Stimulated activated CD4-positive, alpha-beta T cell treated with anti-CD3 and anti-CD28 coated beads, Interleukin-15, amount 100 ng/mL, for 1 hour (primary cell): ENCODE measurements around the gene BMPR1A.

Source experiments
- DNase-seq, 2 donors: peaks; one replicate each; pipeline ENCODE4 v3.0.0-alpha.2; 2020; ENCODE audit warnings: low read depth in 1 of 2, low spot score in 1 of 2

Gene BMPR1A

DNA sequence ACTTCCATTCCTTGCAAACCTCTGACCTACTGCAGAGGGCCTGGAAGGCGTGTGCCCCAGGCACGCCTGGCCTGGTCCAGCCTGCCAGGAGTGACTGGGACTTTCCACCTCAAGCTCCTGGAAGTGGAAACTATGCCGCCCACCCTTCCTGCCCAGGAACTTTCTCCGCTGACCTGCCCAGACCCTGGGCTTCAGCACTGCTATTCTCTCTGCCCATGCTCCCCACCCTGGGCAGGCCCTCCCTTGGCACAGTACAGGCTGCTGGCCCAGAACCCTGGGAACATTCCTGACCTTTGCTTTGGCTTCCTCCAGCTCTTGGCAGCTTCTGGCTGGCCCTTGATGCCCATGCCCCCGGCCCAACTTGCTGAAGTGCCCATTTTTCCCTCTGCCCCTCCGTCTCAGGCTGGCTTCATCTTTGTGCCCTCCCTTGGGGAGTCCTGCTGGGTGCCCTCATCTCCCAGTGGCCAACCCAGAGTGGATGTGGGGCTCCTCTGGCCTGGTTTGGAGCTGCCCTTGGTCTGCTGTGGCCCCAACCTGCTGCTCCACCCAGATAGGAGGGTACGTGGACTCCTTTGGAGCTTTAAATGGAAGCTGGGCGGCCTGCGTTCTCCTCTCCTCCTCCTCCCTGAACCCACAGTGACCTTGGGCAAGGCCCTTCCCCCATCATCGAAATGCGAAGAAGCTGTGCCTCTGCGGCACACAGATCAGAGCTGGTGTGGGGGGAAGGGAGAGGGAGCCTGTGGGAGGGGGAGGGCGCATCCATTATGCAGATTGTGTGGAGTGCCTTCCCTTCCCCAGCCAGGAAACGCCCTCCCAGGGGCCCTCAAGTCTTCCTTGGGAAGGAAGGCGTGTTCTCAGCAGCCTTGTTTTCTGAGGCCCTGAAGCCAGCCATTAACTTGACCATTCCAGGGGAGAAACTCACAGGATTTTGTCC lies 197.6 kb downstream of the BMPR1A start:
- no peak for DNase-seq

- DNase-seq = no peak
These were observed 198.5 kb downstream of the BMPR1A start for GRCh38 chr10:86954681-86955500.

GRCh38 chr10:86955501-86956194 lies 199.2 kb downstream of the BMPR1A start:
- DNase-seq = no peak

GRCh38 chr10:86956195-86956847 lies 199.9 kb downstream of the BMPR1A start:
- DNase-seq = no peak

GRCh38 chr10:86956848-86957448 lies 200.5 kb downstream of the BMPR1A start:
- DNase-seq = no peak

GRCh38 chr10:86957471-86958115 lies 201.2 kb downstream of the BMPR1A start, which contains the start of gene MMRN2:
Gene MMRN2 (minus strand): TSS chr10:86957615. CDS start chr10:86957541, 74 bp downstream.
- DNase-seq = no peak

DNA sequence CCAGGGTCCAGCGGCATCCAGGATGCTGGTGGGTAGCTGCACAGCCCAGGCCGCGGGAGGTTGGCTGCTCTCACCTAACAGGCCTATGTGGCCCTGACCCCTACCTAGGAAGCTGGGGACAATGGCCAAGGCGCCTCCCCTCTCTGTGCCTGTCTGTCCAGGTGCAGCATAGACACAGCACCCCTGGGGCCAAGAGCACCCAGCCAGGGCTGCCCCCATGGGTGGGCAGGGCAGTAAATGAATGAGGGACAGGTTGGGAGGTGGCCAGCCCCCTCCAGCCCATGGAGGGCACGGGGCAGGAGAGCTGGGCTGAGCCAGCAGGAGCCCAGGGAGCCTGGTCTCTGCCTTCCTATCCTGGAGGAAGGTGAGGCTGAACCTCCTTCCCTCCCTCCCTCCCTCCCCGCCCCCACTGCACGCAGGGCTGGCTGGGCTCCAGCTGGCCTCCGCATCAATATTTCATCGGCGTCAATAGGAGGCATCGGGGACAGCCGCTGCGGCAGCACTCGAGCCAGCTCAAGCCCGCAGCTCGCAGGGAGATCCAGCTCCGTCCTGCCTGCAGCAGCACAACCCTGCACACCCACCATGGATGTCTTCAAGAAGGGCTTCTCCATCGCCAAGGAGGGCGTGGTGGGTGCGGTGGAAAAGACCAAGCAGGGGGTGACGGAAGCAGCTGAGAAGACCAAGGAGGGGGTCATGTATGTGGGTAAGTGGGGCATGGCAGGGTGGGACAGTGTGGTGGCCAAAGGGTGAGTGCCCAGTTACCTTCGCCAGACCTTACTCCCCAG lies 201.9 kb downstream of the BMPR1A start, which contains the start of gene SNCG:
Gene SNCG (plus strand): TSS at position 484 of the 785 bp plus-strand sequence. CDS start 99 bp downstream, at position 583.
- no peak for DNase-seq

DNA sequence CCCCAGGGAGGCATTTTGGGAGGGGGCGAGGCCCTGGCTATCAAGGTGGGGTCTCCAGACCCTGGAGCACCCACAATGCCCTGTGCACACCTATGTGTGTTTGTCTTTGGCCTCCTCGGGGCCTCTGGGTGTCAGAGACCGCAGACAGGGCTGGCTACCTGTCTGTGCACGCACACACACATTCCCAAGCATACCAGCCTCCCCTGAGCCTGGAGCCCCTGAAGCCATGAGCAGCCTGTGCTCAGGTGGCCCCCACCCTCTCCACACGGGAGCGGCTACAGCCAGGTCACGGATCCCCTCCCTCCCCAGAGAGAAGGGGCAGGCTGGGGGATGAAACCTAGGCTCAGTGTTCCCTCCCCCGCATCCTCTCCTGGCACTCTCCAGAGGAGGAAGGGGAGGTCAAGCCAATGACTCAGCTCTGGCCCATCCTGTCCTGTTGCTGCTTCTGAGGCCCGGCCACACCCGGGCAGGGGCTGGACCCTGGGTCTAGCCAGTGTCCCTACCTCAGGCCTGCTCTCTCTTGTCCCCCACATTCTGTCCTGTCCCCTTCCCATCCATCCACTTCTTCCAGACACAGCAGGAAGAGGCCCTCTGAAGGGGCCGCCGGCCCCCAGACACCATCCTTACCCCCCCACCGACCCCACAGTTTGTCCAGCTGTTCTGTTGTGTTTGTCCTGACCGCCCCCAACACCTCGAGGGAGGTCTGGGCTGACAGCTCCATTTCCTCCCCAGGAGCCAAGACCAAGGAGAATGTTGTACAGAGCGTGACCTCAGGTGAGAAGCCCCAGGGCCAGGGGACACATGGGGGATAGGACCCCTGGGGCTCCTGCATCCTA lies 202.7 kb downstream of the BMPR1A start:
- no peak for DNase-seq

DNA sequence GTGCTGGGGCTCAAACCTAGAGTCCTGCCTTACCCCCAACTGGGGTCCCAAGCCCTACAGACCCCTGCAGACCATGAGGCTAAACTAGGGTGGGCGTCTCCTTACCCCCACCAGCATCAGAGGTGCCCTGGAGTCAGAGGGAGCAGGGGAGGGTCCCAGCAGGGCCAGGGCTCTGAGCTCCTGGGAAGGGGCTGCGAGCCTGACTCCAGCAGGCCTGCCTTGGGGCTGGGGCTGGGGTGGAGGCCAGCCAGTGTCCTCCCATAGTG lies 203.3 kb downstream of the BMPR1A start:
- DNase-seq = no peak

DNA sequence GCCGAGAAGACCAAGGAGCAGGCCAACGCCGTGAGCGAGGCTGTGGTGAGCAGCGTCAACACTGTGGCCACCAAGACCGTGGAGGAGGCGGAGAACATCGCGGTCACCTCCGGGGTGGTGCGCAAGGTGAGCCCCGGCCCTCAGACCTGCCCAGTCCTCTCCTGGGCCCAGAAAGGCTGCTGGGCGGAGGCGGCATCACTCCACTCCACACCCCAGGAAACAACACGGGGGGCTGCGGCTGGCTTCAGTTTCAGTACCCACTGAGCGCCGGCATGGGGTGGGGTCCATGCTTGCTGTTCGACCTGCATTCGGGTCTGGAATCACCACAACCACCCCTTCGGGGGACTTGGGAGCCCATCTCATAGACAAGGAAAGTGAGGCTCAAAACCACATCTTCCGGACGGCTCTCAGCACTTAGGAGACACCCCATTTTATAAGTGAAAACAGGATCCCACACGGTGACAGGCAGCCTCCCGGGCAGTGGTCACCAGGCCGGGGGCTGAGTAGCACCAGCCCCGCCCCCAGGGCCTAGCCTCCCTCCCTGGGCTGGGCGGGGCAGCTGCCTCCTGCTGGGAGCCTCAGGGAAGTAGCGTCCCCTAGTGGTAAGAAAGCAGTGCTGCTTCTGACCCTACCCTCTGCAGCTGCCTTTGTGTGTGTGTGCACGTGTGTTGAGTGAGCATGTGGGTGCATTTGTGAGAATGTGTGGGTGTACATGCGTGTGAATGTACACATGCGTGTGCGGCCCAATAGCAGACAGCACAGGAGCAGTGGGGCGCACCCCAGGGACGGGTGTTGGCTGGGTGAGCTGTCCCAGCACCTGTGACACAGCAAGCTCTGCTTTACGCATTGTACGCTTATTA lies 203.8 kb downstream of the BMPR1A start:
- no peak for DNase-seq

DNA sequence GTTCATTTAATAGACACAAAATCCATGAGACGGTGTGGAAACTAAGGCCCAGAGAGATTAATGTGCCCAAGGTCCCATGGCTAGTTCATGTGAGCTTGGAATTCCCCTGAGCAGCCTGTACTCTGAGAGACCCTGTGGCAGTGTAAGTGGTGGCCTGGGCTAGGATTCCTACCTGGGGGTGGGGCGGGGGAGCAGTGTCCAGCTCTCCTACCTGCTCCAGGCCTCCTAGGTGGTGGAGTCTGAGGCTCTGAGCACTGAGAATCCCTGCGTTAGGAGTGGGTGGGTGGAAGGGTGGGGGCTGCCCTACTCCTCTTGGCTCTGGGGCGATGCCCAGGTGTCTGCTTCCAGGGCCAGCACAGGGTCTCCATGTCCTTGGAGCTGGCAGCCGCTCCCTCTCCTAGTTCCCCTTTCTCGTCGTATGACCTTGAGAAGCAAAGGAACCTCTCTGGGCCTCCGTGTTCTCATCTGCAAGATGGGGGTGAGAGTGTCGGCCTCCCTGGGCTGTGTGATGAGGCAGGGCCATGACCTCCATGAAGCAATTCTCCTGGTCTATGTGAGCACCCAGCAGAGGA lies 204.5 kb downstream of the BMPR1A start:
- DNase-seq = no peak

DNA sequence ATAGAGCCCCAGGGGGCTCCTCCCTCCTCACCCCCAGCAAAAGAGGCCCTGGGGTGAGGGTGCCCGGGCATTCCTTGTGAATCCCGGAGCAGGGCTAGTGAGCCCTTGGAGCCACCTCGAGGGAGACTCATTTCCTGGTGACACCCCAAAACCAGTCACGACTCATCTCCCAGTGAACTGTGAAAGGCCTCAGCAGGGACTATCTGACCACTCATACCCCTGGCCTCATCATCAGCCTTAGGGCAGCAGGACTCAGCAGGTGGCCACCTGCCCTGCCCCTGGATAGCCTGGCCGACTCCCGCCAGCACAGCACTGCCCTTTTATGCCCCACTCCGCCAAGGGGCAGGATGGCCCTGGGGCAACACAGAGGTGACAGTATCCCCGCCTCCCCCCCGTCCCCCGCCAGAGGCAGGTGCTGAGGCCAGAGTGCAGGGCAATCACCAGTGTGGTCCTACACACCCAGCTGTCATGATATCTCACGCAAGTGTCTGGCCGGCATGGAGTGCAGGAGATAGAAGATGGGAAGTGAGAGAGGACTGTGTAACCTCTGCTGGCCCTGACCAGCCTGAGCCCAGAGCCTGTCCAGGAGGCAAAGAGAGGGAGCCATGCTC lies 205.2 kb downstream of the BMPR1A start:
- DNase-seq = no peak

DNA sequence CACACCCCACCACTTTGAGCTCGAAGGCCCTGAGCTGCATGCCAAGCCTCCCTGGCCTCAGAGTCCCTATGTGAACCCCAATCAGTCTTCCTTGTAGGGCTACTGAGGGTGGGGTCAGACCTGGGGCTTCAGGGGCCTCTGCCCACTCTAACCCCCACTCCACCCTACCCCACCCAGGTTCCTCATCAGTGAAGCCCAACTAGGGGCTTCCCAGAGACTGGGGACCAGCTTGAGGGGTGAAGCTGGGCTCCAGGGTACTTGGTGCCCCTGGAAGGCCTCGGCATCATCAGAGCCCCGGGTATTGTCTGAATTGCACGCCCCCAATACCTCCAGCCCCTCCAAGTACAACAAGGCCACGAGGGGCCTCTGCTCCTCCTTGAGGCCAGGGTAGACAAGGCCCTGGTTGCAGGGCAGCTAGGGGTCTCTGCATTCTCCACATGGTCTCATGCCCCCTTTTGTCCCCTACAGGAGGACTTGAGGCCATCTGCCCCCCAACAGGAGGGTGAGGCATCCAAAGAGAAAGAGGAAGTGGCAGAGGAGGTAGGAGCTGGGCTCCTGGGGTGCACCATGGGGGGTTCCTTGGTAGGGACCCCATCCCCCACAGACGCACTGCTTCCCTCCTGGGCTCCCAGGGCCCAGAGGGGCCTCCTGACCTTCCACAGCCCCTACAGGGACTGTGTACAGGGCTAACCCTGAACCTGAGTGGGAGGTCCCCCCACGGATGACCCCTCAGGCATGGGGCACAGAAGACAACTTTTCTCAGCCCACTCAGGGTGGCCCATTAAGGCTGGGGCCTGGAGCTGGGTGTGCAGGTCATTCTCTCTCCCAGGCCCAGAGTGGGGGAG lies 205.9 kb downstream of the BMPR1A start:
- DNase-seq = no peak

- no peak for DNase-seq
These were observed 206.5 kb downstream of the BMPR1A start for GRCh38 chr10:86962981-86963310.

DNA sequence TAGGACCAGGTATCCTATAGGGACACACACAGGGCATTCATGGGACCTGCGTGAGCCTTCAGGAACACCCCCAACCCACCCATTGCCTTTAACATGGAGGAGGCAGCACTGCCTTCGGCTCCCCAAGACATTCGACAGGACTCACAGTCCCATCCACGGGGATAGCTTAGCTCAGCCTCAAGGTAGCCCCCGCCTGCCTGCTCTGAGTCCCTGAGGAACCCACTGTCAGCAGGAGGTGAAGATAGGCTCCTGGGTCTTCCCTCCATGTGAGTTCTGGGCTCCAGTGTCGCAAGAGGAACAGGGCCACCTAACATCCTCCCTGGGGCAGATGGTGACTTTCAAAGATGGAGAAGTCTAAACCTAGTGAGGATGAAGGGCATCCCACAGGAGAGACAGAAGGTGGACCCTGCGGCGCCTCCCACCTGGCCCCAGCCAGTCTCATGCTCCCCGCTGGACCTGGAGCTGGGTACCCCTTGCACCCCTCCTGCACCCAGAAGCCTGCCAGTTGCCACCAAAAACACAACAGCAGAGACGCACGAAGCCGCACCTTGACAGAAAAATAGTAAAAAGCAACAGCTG lies 207.0 kb downstream of the BMPR1A start:
- no peak for DNase-seq
